HEK293 (cell line): ENCODE results near the gene SLAIN2.
A peak's percentile ranks its signal among the peaks of the same experiment; 100 is the strongest.

Experiments used
- CTCF ChIA-PET: fragments of 350-600 bp; formaldehyde crosslinking; extraction: SDS; loops from one replicate; lab custom pipeline; 2021; ENCODE audit warnings: antibody characterized with exemption; lab: Yijun Ruan, JAX
- POLR2A ChIA-PET: fragments of 300-600 bp; formaldehyde crosslinking; extraction: SDS; loops from one replicate; lab custom pipeline; 2020; ENCODE audit warnings: antibody characterized with exemption, inconsistent platforms; lab: Yijun Ruan, JAX
- H3K27ac ChIP-seq: fragments of 200-500 bp; sonication (Bioruptor generic); 2 replicates; pipeline ENCODE4 v1.5.1; 2014; ENCODE audit warnings: low read depth, low read length, control low read depth, inconsistent platforms; ENCODE audit errors: extremely low read depth
- H3K36me3 ChIP-seq, 2 experiments: fragments of 200-500 bp in 1 of 2; sonication (Bioruptor generic) in 1 of 2; 1 replicate in 1 of 2; 2 replicates in 1 of 2; pipeline ENCODE4 v1.5.1; 2014 to 2017; ENCODE audit warnings: inconsistent platforms in 2 of 2, low read length in 2 of 2; ENCODE audit not compliant: control insufficient read depth in 2 of 2, insufficient read depth in 1 of 2
- H3K4me1 ChIP-seq: fragments of 200-500 bp; sonication (Bioruptor generic); 2 replicates; pipeline ENCODE4 v1.5.1; 2014; ENCODE audit warnings: mild to moderate bottlenecking, low read length, inconsistent platforms; ENCODE audit not compliant: control insufficient read depth, insufficient read depth
- H3K4me3 ChIP-seq: 2 replicates; pipeline ENCODE4 v1.5.1; 2011; ENCODE audit warnings: low read depth, mild to moderate bottlenecking, control low read depth, low read length, moderate library complexity
- H3K9me3 ChIP-seq: fragments of 200-500 bp; sonication (Bioruptor generic); 2 replicates; pipeline ENCODE4 v1.5.1; 2014; ENCODE audit warnings: low read depth, low read length, inconsistent platforms; ENCODE audit not compliant: control insufficient read depth, insufficient read depth
- FEZF1 ChIP-seq: fragments of 450-650 bp; formaldehyde crosslinking; IDR thresholded peaks from 2 replicates; pipeline ENCODE4 v1.5.1; 2016; ENCODE audit warnings: missing biosample characterization, missing genetic modification characterization
- IKZF3 ChIP-seq: fragments of 450-650 bp; IDR thresholded peaks from 2 replicates; pipeline ENCODE4 v1.5.0; 2018; ENCODE audit warnings: missing biosample characterization, mild to moderate bottlenecking, missing genetic modification characterization, moderate library complexity
- KLF1 ChIP-seq: fragments of 450-650 bp; formaldehyde crosslinking; IDR thresholded peaks from 2 replicates; pipeline ENCODE4 v1.5.1; 2016; ENCODE audit warnings: missing biosample characterization, missing genetic modification characterization
- OSR2 ChIP-seq: fragments of 450-650 bp; formaldehyde crosslinking; IDR thresholded peaks from 2 replicates; pipeline ENCODE4 v1.5.1; 2016; ENCODE audit warnings: missing biosample characterization, missing genetic modification characterization
- YY2 ChIP-seq: fragments of 450-650 bp; formaldehyde crosslinking; IDR thresholded peaks from 2 replicates; pipeline ENCODE4 v1.5.1; 2016; ENCODE audit warnings: missing biosample characterization, missing genetic modification characterization
- ZBTB1 ChIP-seq: fragments of 450-650 bp; formaldehyde crosslinking; IDR thresholded peaks from 2 replicates; pipeline ENCODE4 v1.5.1; 2016; ENCODE audit warnings: missing biosample characterization, missing genetic modification characterization
- ZBTB21 ChIP-seq: fragments of 450-650 bp; formaldehyde crosslinking; IDR thresholded peaks from 2 replicates; pipeline ENCODE4 v1.5.1; 2017; ENCODE audit warnings: missing biosample characterization, missing genetic modification characterization
- ZBTB8A ChIP-seq: fragments of 450-650 bp; formaldehyde crosslinking; IDR thresholded peaks from 2 replicates; pipeline ENCODE4 v1.5.1; 2016; ENCODE audit warnings: missing biosample characterization, missing genetic modification characterization
- ZNF324 ChIP-seq: fragments of 450-650 bp; formaldehyde crosslinking; IDR thresholded peaks from 2 replicates; pipeline ENCODE4 v1.5.1; 2016; ENCODE audit warnings: missing biosample characterization, missing genetic modification characterization
- ZNF423 ChIP-seq: fragments of 450-650 bp; formaldehyde crosslinking; IDR thresholded peaks from 2 replicates; pipeline ENCODE4 v1.5.1; 2016; ENCODE audit warnings: missing biosample characterization, missing genetic modification characterization
- ZNF560 ChIP-seq: fragments of 450-650 bp; formaldehyde crosslinking; IDR thresholded peaks from 2 replicates; pipeline ENCODE4 v1.5.1; 2017; ENCODE audit warnings: missing biosample characterization, missing genetic modification characterization, borderline replicate concordance
- ZNF623 ChIP-seq: fragments of 450-650 bp; formaldehyde crosslinking; IDR thresholded peaks from 2 replicates; pipeline ENCODE4 v1.5.1; 2016; ENCODE audit warnings: missing biosample characterization, missing genetic modification characterization
- ZNF658 ChIP-seq: fragments of 450-650 bp; formaldehyde crosslinking; IDR thresholded peaks from 2 replicates; pipeline ENCODE4; 2016; ENCODE audit warnings: missing biosample characterization, missing genetic modification characterization
- TF ChIP-seq, protein P1 (sequence below): fragments of 450-650 bp; formaldehyde crosslinking; IDR thresholded peaks from 2 replicates; pipeline ENCODE4 v1.5.1; 2017; ENCODE audit warnings: missing biosample characterization, missing genetic modification characterization
- TF ChIP-seq, protein P2 (sequence below): fragments of 450-650 bp; formaldehyde crosslinking; IDR thresholded peaks from 2 replicates; pipeline ENCODE4 v1.5.1; 2016; ENCODE audit warnings: missing biosample characterization, missing genetic modification characterization
- TF ChIP-seq, protein P3 (sequence below): fragments of 450-650 bp; formaldehyde crosslinking; IDR thresholded peaks from 2 replicates; pipeline ENCODE4 v1.5.1; 2016; ENCODE audit warnings: missing biosample characterization, missing genetic modification characterization
- TF ChIP-seq, protein P4 (sequence below): fragments of 450-650 bp; formaldehyde crosslinking; conservative IDR thresholded peaks from 2 replicates; pipeline ENCODE4 v1.5.1; 2016; ENCODE audit warnings: low read depth, missing biosample characterization, missing genetic modification characterization
- TF ChIP-seq, protein P5 (sequence below): fragments of 450-650 bp; formaldehyde crosslinking; IDR thresholded peaks from 2 replicates; pipeline ENCODE4 v1.5.1; 2016; ENCODE audit warnings: missing biosample characterization, missing genetic modification characterization, low read depth

The SLAIN2 gene

DNA sequence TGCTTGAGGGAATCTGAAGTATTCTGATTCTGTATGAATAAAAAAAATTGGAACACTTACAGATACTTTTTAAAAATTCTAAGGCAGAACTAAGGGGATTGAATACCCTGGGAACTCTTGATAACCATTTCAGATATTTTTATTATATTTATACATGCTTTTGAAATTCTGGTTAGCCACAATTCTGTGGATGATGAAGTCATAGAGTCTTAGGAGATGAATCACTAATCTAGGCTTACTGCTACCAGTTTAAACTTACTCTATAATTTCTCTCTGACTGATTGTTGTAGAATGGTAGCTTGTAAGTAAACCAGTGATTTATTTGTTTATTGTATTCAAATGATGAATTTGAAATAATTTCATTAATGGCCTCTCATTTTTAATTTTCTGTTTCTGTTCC, 11.4 kb upstream of the SLAIN2 start (continued):
- no peak for TF ChIP-seq IKZF3
- TF ChIP-seq KLF1, result no peak
- TF ChIP-seq OSR2, result peak; percentile 50; the same call in 1 of the 2 replicates
- TF ChIP-seq, all 188 proteins: peak for 4

DNA sequence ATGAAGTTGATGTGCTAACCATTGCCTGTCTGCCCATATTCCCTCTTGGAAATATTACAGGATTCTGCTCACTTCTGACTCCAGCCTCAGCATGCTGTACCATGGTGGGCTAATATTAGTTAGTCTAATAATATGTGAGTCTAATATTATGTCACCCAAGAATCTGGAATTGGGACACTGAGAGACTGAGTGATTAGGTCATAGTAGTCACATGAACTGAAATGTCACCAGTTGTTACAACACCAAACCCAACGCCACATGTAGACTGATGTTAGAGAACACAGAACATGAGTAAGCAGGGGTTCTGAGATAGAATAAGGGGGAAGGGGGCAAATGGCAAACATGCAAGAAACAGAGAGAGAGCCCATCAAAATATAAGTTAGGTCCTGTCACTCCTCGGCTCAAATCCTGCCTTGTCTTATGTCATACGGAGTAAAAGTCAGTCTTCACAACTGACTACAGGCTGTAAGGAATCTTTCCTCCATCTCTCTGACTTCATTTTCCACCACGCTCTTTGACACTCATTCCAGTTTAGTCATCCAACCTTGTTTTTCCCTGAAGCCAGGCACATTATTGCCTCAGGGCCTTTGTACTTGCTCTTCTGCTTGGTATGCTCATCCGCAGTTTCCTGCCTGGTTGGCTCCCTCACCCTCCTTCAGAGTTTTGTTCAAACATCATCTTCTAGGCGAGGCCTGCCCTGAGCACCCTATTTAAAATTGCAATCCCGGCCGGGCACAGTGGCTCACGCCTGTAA, 9.6 kb upstream of the SLAIN2 start:
- no peaks in the 10 kb centered on the region for H3K9me3 ChIP-seq
- no peak for TF ChIP-seq ZBTB1 (tag by site-specific recombination)
- no peak for TF ChIP-seq ZNF658
- no peak for TF ChIP-seq ZBTB8A (tag by site-specific recombination)
- TF ChIP-seq, protein P1, sequence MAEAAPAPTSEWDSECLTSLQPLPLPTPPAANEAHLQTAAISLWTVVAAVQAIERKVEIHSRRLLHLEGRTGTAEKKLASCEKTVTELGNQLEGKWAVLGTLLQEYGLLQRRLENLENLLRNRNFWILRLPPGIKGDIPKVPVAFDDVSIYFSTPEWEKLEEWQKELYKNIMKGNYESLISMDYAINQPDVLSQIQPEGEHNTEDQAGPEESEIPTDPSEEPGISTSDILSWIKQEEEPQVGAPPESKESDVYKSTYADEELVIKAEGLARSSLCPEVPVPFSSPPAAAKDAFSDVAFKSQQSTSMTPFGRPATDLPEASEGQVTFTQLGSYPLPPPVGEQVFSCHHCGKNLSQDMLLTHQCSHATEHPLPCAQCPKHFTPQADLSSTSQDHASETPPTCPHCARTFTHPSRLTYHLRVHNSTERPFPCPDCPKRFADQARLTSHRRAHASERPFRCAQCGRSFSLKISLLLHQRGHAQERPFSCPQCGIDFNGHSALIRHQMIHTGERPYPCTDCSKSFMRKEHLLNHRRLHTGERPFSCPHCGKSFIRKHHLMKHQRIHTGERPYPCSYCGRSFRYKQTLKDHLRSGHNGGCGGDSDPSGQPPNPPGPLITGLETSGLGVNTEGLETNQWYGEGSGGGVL (tag by site-specific recombination), result no peak
- TF ChIP-seq, protein P2, sequence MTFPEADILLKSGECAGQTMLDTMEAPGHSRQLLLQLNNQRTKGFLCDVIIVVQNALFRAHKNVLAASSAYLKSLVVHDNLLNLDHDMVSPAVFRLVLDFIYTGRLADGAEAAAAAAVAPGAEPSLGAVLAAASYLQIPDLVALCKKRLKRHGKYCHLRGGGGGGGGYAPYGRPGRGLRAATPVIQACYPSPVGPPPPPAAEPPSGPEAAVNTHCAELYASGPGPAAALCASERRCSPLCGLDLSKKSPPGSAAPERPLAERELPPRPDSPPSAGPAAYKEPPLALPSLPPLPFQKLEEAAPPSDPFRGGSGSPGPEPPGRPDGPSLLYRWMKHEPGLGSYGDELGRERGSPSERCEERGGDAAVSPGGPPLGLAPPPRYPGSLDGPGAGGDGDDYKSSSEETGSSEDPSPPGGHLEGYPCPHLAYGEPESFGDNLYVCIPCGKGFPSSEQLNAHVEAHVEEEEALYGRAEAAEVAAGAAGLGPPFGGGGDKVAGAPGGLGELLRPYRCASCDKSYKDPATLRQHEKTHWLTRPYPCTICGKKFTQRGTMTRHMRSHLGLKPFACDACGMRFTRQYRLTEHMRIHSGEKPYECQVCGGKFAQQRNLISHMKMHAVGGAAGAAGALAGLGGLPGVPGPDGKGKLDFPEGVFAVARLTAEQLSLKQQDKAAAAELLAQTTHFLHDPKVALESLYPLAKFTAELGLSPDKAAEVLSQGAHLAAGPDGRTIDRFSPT (tag by site-specific recombination), result no peak
- TF ChIP-seq, protein P3, sequence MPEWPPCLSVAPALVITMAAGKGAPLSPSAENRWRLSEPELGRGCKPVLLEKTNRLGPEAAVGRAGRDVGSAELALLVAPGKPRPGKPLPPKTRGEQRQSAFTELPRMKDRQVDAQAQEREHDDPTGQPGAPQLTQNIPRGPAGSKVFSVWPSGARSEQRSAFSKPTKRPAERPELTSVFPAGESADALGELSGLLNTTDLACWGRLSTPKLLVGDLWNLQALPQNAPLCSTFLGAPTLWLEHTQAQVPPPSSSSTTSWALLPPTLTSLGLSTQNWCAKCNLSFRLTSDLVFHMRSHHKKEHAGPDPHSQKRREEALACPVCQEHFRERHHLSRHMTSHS (tag by site-specific recombination), result no peak
- TF ChIP-seq, protein P4, sequence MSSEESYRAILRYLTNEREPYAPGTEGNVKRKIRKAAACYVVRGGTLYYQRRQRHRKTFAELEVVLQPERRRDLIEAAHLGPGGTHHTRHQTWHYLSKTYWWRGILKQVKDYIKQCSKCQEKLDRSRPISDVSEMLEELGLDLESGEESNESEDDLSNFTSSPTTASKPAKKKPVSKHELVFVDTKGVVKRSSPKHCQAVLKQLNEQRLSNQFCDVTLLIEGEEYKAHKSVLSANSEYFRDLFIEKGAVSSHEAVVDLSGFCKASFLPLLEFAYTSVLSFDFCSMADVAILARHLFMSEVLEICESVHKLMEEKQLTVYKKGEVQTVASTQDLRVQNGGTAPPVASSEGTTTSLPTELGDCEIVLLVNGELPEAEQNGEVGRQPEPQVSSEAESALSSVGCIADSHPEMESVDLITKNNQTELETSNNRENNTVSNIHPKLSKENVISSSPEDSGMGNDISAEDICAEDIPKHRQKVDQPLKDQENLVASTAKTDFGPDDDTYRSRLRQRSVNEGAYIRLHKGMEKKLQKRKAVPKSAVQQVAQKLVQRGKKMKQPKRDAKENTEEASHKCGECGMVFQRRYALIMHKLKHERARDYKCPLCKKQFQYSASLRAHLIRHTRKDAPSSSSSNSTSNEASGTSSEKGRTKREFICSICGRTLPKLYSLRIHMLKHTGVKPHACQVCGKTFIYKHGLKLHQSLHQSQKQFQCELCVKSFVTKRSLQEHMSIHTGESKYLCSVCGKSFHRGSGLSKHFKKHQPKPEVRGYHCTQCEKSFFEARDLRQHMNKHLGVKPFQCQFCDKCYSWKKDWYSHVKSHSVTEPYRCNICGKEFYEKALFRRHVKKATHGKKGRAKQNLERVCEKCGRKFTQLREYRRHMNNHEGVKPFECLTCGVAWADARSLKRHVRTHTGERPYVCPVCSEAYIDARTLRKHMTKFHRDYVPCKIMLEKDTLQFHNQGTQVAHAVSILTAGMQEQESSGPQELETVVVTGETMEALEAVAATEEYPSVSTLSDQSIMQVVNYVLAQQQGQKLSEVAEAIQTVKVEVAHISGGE (tag by site-specific recombination), result no peak
- TF ChIP-seq, protein P5, sequence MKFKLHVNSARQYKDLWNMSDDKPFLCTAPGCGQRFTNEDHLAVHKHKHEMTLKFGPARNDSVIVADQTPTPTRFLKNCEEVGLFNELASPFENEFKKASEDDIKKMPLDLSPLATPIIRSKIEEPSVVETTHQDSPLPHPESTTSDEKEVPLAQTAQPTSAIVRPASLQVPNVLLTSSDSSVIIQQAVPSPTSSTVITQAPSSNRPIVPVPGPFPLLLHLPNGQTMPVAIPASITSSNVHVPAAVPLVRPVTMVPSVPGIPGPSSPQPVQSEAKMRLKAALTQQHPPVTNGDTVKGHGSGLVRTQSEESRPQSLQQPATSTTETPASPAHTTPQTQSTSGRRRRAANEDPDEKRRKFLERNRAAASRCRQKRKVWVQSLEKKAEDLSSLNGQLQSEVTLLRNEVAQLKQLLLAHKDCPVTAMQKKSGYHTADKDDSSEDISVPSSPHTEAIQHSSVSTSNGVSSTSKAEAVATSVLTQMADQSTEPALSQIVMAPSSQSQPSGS, result 0 out of 2 replicates have a peak, but pooled peaks have one; percentile 13
- 0 out of 2 replicates have a peak, but pooled peaks have one; percentile 33 for TF ChIP-seq ZBTB21 (tag by site-specific recombination)
- peak; percentile 74 for TF ChIP-seq ZNF623
- no peak for TF ChIP-seq ZNF423 (tag by site-specific recombination)
- no peak for TF ChIP-seq YY2 (tag by site-specific recombination)
- no peak for TF ChIP-seq ZNF560 (tag by site-specific recombination)
- no peak for TF ChIP-seq ZNF324 (tag by site-specific recombination)
- no peak for TF ChIP-seq FEZF1 (tag by site-specific recombination)
- no peak overlapping the region for H3K4me3 ChIP-seq
- H3K27ac ChIP-seq, result no peak overlapping the region
- CTCF ChIA-PET, result no interaction called here
- POLR2A ChIA-PET, result no interaction called here
- 0 out of 2 replicates have a peak, but pooled peaks cover 2% of the 10 kb centered on the region for H3K4me1 ChIP-seq
- H3K36me3 ChIP-seq, result no peaks in the 10 kb centered on the region
